Esophagus muscularis mucosa (tissue), 4 donors: ENCODE measurements around the gene VPS39. TPM values are rescaled to one million over a fixed set of nuclear protein-coding genes. Genes with fewer than 3 reads are reported as not detected.

Experiments used
- DNase-seq: peaks from one replicate; pipeline ENCODE4 v3.0.0-alpha.2; 2017; ENCODE audit errors: extremely low spot score
- H3K27ac ChIP-seq, 4 donors: fragments of 200-600 bp; sonication (generic); replicated peaks in 1 of 4; 1 replicate in 3 of 4; 2 replicates in 1 of 4; pipeline ENCODE4 v1.5.1; 2016 to 2019; ENCODE audit warnings: mild to moderate bottlenecking in 1 of 4
- H3K27me3 ChIP-seq, 4 donors: fragments of 200-600 bp; sonication (generic); one replicate each; pipeline versions ENCODE4 v1.5.1 to v1.6.0; 2016 to 2019
- H3K36me3 ChIP-seq, 4 donors: fragments of 200-600 bp; sonication (generic); one replicate each; pipeline ENCODE4 v1.5.1; 2016 to 2019
- H3K4me1 ChIP-seq, 4 donors: fragments of 200-600 bp; sonication (generic); one replicate each; pipeline ENCODE4 v1.5.1; 2016 to 2019
- H3K4me3 ChIP-seq, 4 donors: fragments of 200-600 bp; sonication (generic); 1 replicate in 2 of 4; 2 replicates in 2 of 4; pipeline ENCODE4 v1.5.1; 2016 to 2019; ENCODE audit warnings: mild to moderate bottlenecking in 4 of 4, moderate library complexity in 1 of 4
- H3K9me3 ChIP-seq, 4 donors: fragments of 200-600 bp; sonication (generic); 1 replicate in 3 of 4; 2 replicates in 1 of 4; pipeline ENCODE4 v1.5.1; 2016 to 2019
- EP300 ChIP-seq: sonication (generic); formaldehyde crosslinking; IDR thresholded peaks from one replicate; pipeline ENCODE4 v1.6.1; 2017; ENCODE audit warnings: antibody characterized with exemption
- POLR2A ChIP-seq: fragments of 450-650 bp; IDR thresholded peaks from one replicate; pipeline ENCODE4 v1.6.1; 2017; ENCODE audit warnings: antibody characterized with exemption, moderate library complexity, mild to moderate bottlenecking, low read depth
- POLR2AphosphoS5 ChIP-seq, 2 donors: sonication (generic); formaldehyde crosslinking; IDR thresholded peaks; one replicate each; pipeline ENCODE4 v1.6.1; 2017; ENCODE audit warnings: antibody characterized with exemption in 2 of 2
- WGBS: methylation state at CpG from one replicate; pipeline ENCODE4 v1.1.5; 2018; 5-methylcytosine and 5-hydroxymethylcytosine counted together
- intact Hi-C: fragments of 100-400 bp; cut with DNase I; formaldehyde crosslinking; loops from one replicate; pipeline ENCODE4 v1.15.1; 2023
- total RNA-seq, 4 donors: library from RNA; depleted of rRNA; stranded (reverse); fragments of >200 nt; gene quantifications; one replicate each; pipeline versions ENCODE4 v1.1.0 to v1.2.1, GENCODE V29; 2016
- TF ChIP-seq, protein P1 (sequence below), 3 experiments: fragments of 200-600 bp in 2 of 3; fragments of 450-650 bp in 1 of 3; sonication (generic) in 2 of 3; IDR thresholded peaks; one replicate each; pipeline ENCODE4 v1.5.1; 2017 to 2019; ENCODE audit warnings: antibody characterized with exemption in 3 of 3, mild to moderate bottlenecking in 2 of 3, moderate library complexity in 1 of 3

Gene VPS39
- total RNA-seq, 4 donors from 2014 or later = 50.8 to 83.5 (median 56.2) TPM

DNA sequence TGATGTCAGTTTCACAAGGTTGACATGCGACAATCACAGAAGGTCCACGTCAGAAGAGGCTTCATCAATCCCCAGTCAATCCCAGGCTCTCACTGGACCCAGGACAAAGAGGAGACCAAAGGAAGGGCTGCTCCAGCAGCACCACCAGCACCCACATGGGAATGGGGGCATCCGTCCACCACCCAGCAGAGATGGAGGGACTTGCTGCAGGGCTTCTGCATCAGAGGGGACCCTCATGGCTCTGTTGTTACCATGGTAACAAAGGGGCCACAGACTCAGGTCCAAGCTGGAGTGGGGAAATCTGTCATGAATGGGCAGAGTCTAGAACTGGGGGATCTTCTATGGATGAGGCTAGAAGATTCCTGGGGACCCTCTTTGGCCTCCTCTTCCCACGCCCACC, 64.7 kb downstream of the VPS39 start:
- H3K4me1 ChIP-seq = no peaks in the 10 kb centered on the region
- peaks cover 0 to 22% (median 0%) of the 10 kb centered on the region in 4 donors for H3K27me3 ChIP-seq
- H3K36me3 ChIP-seq = no peaks in the 10 kb centered on the region
- no peak for TF ChIP-seq POLR2A
- TF ChIP-seq, protein P1, sequence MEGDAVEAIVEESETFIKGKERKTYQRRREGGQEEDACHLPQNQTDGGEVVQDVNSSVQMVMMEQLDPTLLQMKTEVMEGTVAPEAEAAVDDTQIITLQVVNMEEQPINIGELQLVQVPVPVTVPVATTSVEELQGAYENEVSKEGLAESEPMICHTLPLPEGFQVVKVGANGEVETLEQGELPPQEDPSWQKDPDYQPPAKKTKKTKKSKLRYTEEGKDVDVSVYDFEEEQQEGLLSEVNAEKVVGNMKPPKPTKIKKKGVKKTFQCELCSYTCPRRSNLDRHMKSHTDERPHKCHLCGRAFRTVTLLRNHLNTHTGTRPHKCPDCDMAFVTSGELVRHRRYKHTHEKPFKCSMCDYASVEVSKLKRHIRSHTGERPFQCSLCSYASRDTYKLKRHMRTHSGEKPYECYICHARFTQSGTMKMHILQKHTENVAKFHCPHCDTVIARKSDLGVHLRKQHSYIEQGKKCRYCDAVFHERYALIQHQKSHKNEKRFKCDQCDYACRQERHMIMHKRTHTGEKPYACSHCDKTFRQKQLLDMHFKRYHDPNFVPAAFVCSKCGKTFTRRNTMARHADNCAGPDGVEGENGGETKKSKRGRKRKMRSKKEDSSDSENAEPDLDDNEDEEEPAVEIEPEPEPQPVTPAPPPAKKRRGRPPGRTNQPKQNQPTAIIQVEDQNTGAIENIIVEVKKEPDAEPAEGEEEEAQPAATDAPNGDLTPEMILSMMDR (IDR thresholded peaks at IDR 0.05) = no peak
- TF ChIP-seq EP300 = no peak
- TF ChIP-seq POLR2AphosphoS5 (IDR thresholded peaks at IDR 0.05) = no peak
- H3K27ac ChIP-seq = no peak overlapping the region
- H3K9me3 ChIP-seq = no peaks in the 10 kb centered on the region
- 92% methylated on average over 4 of the region's 4 CpGs for WGBS
- DNase-seq = no peak
- intact Hi-C loops = loop anchor here (10.0 kb wide), 1 partner anchor 59 kb away; no protein-coding TSS in a partner anchor
- H3K4me3 ChIP-seq = no peak overlapping the region

DNA sequence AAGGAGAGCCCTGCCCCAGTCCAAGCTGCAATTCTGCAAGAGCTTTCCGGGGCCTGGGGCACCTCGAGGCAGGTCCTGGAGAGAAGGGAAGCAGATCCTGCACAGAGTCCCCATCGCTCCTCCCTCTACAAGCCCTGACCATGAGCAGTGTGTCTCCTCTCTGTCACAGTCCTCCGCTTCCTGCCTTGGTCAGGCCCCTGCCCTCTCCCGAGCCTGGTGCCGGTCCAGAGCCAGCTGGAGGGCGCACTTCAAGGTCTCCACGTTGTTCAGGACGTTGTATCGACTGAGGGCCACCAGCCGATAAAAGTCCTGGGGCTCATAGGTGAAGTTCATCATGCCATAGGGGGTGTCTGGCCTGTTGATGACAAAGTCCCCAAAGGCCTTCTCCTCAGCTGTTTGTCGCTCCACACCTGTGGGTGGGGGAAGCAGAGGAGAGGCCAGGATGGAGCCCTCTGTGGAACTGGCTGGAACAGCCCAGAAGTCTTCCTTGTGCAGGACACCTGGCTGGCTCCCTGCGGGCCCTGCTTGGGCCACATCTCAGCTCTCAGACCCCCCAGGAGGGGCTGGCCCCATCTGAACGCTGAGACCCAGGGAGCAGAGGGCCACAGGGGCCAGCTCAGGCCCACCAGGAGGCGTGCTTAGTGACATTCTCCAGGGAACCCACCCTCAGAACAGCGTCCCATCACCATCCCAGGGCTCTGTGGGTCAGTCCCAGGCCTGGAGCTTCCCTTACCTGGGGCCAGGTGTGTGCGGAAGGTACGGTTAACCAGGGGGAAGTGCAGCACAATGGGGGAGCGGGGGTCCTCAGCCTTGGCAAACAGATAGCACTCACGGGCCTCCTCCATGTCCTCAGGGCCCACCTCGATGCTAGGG, 66.1 kb downstream of the VPS39 start:
- intact Hi-C loops = loop anchor here (10.0 kb wide), 1 partner anchor 57 kb away; no protein-coding TSS in a partner anchor
- Histone ChIP-seq H3K27me3 (peaks cover 0 to 19% (median 0%) of the 10 kb centered on the region in 4 donors), H3K36me3 (no peaks in the 10 kb centered on the region), H3K4me1 (no peaks in the 10 kb centered on the region), H3K9me3 (no peaks in the 10 kb centered on the region), H3K4me3 (no peak overlapping the region), H3K27ac (no peak overlapping the region)
- DNase-seq = no peak
- no peak for TF ChIP-seq POLR2A
- no peak for TF ChIP-seq EP300
- TF ChIP-seq, protein P1 (IDR thresholded peaks at IDR 0.05) = no peak
- 90% methylated on average over 20 of the region's 21 CpGs for WGBS

DNA sequence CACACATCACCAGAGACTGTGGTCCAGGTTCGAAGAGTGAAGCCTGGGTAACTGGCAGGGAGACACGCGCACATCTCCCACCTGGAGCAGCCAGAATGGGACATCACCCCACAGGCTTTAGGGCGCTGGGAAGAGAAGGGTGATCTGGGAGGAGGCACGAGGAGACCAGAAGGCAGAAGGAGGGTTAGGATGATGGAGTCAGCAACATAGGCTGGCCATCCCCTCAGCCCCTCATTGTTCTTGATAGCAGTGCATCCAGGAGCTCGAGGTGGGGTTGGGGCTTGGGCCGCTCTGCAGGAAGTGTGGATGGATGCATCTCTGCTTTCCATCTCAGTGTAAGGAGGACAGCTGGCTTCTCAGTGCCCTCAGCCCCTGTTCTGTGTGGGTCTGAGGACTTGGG, 66.9 kb downstream of the VPS39 start:
- TF ChIP-seq POLR2A = no peak
- TF ChIP-seq, protein P1 (IDR thresholded peaks at IDR 0.05) = no peak
- TF ChIP-seq EP300 = no peak
- no peak for TF ChIP-seq POLR2AphosphoS5 (IDR thresholded peaks at IDR 0.05)
- Histone ChIP-seq H3K4me1 (no peaks in the 10 kb centered on the region), H3K36me3 (no peaks in the 10 kb centered on the region), H3K4me3 (no peak overlapping the region), H3K27ac (no peak overlapping the region), H3K9me3 (no peaks in the 10 kb centered on the region), H3K27me3 (peaks cover 0 to 13% (median 0%) of the 10 kb centered on the region in 4 donors)
- DNase-seq = no peak
- intact Hi-C loops = loop anchor here (10.0 kb wide), 1 partner anchor 56 kb away; no protein-coding TSS in a partner anchor
- WGBS = 87% methylated on average over 7 of the region's 7 CpGs

DNA sequence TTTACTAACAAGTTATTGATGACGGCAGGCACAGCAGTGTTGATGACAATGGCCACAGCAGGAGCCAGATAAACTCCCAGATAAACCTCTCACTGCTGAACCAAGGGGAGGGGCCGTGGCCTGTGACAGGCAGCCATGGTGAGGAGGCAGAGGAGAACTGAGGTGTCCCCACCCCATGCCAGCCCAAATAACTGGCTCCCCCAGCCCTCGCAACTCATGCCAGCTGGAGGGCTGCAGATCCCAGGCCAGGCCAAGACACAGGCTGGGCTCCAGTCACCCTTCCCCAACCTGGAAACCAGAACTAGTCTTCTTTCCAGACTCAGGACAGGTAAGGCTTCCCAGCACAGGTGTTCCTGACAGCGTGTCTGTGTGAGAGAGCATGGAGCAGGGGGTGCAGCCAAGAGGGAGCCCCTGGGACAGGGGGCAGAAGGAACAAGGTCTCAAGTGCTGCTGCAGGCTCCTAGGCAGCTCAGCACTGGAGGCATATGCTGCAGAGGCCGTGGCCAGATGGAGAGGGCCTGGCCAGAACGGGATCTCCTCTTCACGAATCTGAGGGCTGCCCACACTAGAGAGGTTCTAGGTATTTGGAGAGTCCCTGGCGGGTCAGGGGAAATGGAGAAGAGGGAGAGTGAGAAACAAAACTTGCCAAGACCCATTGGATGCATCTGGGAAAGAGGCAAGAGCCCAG, 67.6 kb downstream of the VPS39 start:
- no peaks in the 10 kb centered on the region for H3K4me1 ChIP-seq
- intact Hi-C loops = loop anchor here (10.0 kb wide), 1 partner anchor 56 kb away; no protein-coding TSS in a partner anchor
- no peaks in the 10 kb centered on the region for H3K9me3 ChIP-seq
- H3K36me3 ChIP-seq = no peaks in the 10 kb centered on the region
- no peak for DNase-seq
- H3K4me3 ChIP-seq = no peak overlapping the region
- no peak for TF ChIP-seq POLR2AphosphoS5 (IDR thresholded peaks at IDR 0.05)
- TF ChIP-seq, protein P1 (IDR thresholded peaks at IDR 0.05) = no peak
- TF ChIP-seq POLR2A = no peak
- no peak for TF ChIP-seq EP300
- peaks cover 0 to 7% (median 0%) of the 10 kb centered on the region in 4 donors for H3K27me3 ChIP-seq
- no peak overlapping the region for H3K27ac ChIP-seq
- 82% methylated on average over 8 of the region's 8 CpGs for WGBS
